WTC11 (cell line): Measurements from ENCODE around the gene PCIF1. TPM values are rescaled to one million over a fixed set of nuclear protein-coding genes. Genes with fewer than 3 reads are reported as not detected.

Experiments used
- ATAC-seq: fragments of 200-7000 bp; cut with Tn5 transposase; 2 replicates; pipeline ENCODE4 v1.10.0; 2021; ENCODE audit warnings: mild to moderate bottlenecking, moderate library complexity
- Bru-seq: library from RNA; stranded (reverse); fragments of 400-500 nt; gene quantifications from one replicate; lab custom pipeline; 2021; lab: Mats Ljungman, UMichigan
- CTCF ChIA-PET: fragments of 300-600 bp; sonication (Branson Sonifier 250); formaldehyde crosslinking; loops from one replicate; lab custom pipeline; 2021; ENCODE audit warnings: antibody characterized with exemption; lab: Charles Lee
- POLR2A ChIA-PET: fragments of 350-600 bp; sonication (Branson Sonifier 250); formaldehyde crosslinking; loops from one replicate; lab custom pipeline; 2021; ENCODE audit warnings: antibody characterized with exemption; lab: Charles Lee
- DNase-seq: peaks from one replicate; pipeline ENCODE4 v3.0.0; 2021; ENCODE audit warnings: low spot score
- H3K27ac Mint-ChIP-seq: 2 replicates; pipeline ENCODE4 v1.8.0; 2021; ENCODE audit warnings: mixed read lengths
- H3K27me3 Mint-ChIP-seq: 2 replicates; pipeline ENCODE4 v1.8.0; 2021; ENCODE audit warnings: low read depth, mild to moderate bottlenecking, moderate library complexity, mixed read lengths
- H3K36me3 Mint-ChIP-seq: 2 replicates; pipeline ENCODE4 v1.8.0; 2021; ENCODE audit warnings: mixed read lengths
- H3K4me1 Mint-ChIP-seq: 2 replicates; pipeline ENCODE4 v1.8.0; 2022; ENCODE audit warnings: mixed read lengths
- H3K4me3 Mint-ChIP-seq: 2 replicates; pipeline ENCODE4 v1.8.0; 2021; ENCODE audit warnings: mild to moderate bottlenecking, moderate library complexity, mixed read lengths
- H3K9me3 Mint-ChIP-seq: 2 replicates; pipeline ENCODE4 v1.8.0; 2021; ENCODE audit warnings: mixed read lengths
- ESRRA ChIP-seq: sonication (generic); formaldehyde crosslinking; IDR thresholded peaks from 2 replicates; pipeline ENCODE4 v1.8.1; 2022; ENCODE audit warnings: mild to moderate bottlenecking, missing genetic modification reagents, borderline replicate concordance
- IRF2 ChIP-seq: sonication (generic); formaldehyde crosslinking; IDR thresholded peaks from 2 replicates; pipeline ENCODE4 v1.8.0; 2022; ENCODE audit warnings: low read depth, missing genetic modification reagents, borderline replicate concordance
- MXD4 ChIP-seq: fragments of 250-450 bp; sonication (Bioruptor Pico); IDR thresholded peaks from 2 replicates; pipeline ENCODE4 v1.8.0; 2021; ENCODE audit warnings: mild to moderate bottlenecking, moderate library complexity, borderline replicate concordance
- NFATC4 ChIP-seq: fragments of 250-450 bp; sonication (Bioruptor Pico); IDR thresholded peaks from 2 replicates; pipeline ENCODE4 v1.9.0; 2021; ENCODE audit warnings: mild to moderate bottlenecking
- NFE2L1 ChIP-seq: sonication (generic); formaldehyde crosslinking; IDR thresholded peaks from 2 replicates; pipeline ENCODE4 v1.8.1; 2023; ENCODE audit warnings: missing genetic modification reagents
- NR1H2 ChIP-seq: sonication (generic); formaldehyde crosslinking; IDR thresholded peaks from 2 replicates; pipeline ENCODE4 v1.9.0; 2021; ENCODE audit warnings: mild to moderate bottlenecking, moderate library complexity, missing genetic modification reagents
- RELA ChIP-seq: sonication (generic); formaldehyde crosslinking; IDR thresholded peaks from 2 replicates; pipeline ENCODE4 v1.8.1; 2022; ENCODE audit warnings: missing genetic modification reagents, mild to moderate bottlenecking, borderline replicate concordance
- SOX15 ChIP-seq: fragments of 250-450 bp; sonication (Bioruptor Pico); IDR thresholded peaks from 2 replicates; pipeline ENCODE4 v1.9.0; 2021; ENCODE audit warnings: mild to moderate bottlenecking
- TCF7 ChIP-seq: sonication (generic); formaldehyde crosslinking; IDR thresholded peaks from 2 replicates; pipeline ENCODE4 v1.8.0; 2022; ENCODE audit warnings: mild to moderate bottlenecking, low read depth, missing genetic modification reagents, moderate library complexity
- TEAD1 ChIP-seq: sonication (generic); formaldehyde crosslinking; IDR thresholded peaks from 2 replicates; pipeline ENCODE4 v1.8.0; 2022; ENCODE audit warnings: mild to moderate bottlenecking, missing genetic modification reagents
- ZNF121 ChIP-seq: sonication (generic); formaldehyde crosslinking; IDR thresholded peaks from 2 replicates; pipeline ENCODE4 v1.8.0; 2023; ENCODE audit warnings: missing genetic modification reagents
- long read RNA-seq, 3 experiments: library from RNA in 1 of 3; library from capped mRNA in 1 of 3; library from polyadenylated mRNA in 1 of 3; unstranded in 2 of 3; stranded (forward) in 1 of 3; transcript quantifications; one replicate each; pipeline ENCODE4 v2.0.0, GENCODE V29; 2021
- total RNA-seq: library from RNA; stranded (reverse); gene quantifications from 3 replicates; pipeline ENCODE4 v1.2.3, GENCODE V29; 2021
- TF ChIP-seq, protein P1 (sequence below): fragments of 250-450 bp; sonication (Bioruptor Pico); IDR thresholded peaks from 2 replicates; pipeline ENCODE4 v1.8.0; 2021; ENCODE audit warnings: mild to moderate bottlenecking
- TF ChIP-seq, protein P2 (sequence below): sonication (generic); formaldehyde crosslinking; IDR thresholded peaks from 2 replicates; pipeline ENCODE4 v1.8.1; 2023; ENCODE audit warnings: mild to moderate bottlenecking, missing genetic modification reagents
- TF ChIP-seq, protein P3 (sequence below): fragments of 250-450 bp; sonication (Bioruptor Pico); IDR thresholded peaks from 2 replicates; pipeline ENCODE4 v1.9.0; 2021; ENCODE audit warnings: mild to moderate bottlenecking
- TF ChIP-seq, protein P4 (sequence below): sonication (generic); formaldehyde crosslinking; IDR thresholded peaks from 2 replicates; pipeline ENCODE4 v1.8.1; 2023; ENCODE audit warnings: mild to moderate bottlenecking, missing genetic modification reagents, borderline replicate concordance
- TF ChIP-seq, protein P5 (sequence below): sonication (generic); formaldehyde crosslinking; IDR thresholded peaks from 2 replicates; pipeline ENCODE4 v1.8.0; 2023; ENCODE audit warnings: missing genetic modification reagents
- TF ChIP-seq, protein P6 (sequence below): sonication (generic); formaldehyde crosslinking; IDR thresholded peaks from 2 replicates; pipeline ENCODE4 v1.8.0; 2022; ENCODE audit warnings: mild to moderate bottlenecking, missing genetic modification reagents
- TF ChIP-seq, protein P7 (sequence below): sonication (generic); formaldehyde crosslinking; IDR thresholded peaks from 2 replicates; pipeline ENCODE4 v1.8.1; 2022; ENCODE audit warnings: mild to moderate bottlenecking, moderate library complexity, missing genetic modification reagents
- TF ChIP-seq, protein P8 (sequence below): fragments of 250-450 bp; sonication (Bioruptor Pico); IDR thresholded peaks from 2 replicates; pipeline ENCODE4 v1.9.0; 2021; ENCODE audit warnings: moderate library complexity, mild to moderate bottlenecking, inconsistent platforms, borderline replicate concordance

PCIF1 gene
- total RNA-seq (37.7 to 42.2 TPM (median 39.4 TPM) in 3 replicates), Bru-seq, nascent RNA (percentile 72 among the genes with signal in this experiment)
- long read RNA-seq, experiment 1, transcript PCIF1-203 (2 exons, 627 nt) = minor isoform, 6 of 255 reads
- long read RNA-seq, experiment 1, transcript PCIF1-201 (17 exons, 2,747 nt) = major isoform, 163 of 255 reads
- long read RNA-seq, experiment 1, partial matches to known transcripts = 18 of 255 reads
- long read RNA-seq, experiment 1, other reads (novel, unspliced or antisense) = 68 of 255 reads
- long read RNA-seq, experiment 2, transcript PCIF1-201 (17 exons, 2,747 nt) = major isoform, 24 of 54 reads
- long read RNA-seq, experiment 2, partial matches to known transcripts = 15 of 54 reads
- long read RNA-seq, experiment 2, other reads (novel, unspliced or antisense) = 11 of 54 reads
- long read RNA-seq, experiment 3, transcript PCIF1-201 (17 exons, 2,747 nt) = major isoform, 12 of 18 reads
- long read RNA-seq, experiment 3, partial matches to known transcripts = 3 of 18 reads
- long read RNA-seq, experiment 3, other reads (novel, unspliced or antisense) = 2 of 18 reads

DNA sequence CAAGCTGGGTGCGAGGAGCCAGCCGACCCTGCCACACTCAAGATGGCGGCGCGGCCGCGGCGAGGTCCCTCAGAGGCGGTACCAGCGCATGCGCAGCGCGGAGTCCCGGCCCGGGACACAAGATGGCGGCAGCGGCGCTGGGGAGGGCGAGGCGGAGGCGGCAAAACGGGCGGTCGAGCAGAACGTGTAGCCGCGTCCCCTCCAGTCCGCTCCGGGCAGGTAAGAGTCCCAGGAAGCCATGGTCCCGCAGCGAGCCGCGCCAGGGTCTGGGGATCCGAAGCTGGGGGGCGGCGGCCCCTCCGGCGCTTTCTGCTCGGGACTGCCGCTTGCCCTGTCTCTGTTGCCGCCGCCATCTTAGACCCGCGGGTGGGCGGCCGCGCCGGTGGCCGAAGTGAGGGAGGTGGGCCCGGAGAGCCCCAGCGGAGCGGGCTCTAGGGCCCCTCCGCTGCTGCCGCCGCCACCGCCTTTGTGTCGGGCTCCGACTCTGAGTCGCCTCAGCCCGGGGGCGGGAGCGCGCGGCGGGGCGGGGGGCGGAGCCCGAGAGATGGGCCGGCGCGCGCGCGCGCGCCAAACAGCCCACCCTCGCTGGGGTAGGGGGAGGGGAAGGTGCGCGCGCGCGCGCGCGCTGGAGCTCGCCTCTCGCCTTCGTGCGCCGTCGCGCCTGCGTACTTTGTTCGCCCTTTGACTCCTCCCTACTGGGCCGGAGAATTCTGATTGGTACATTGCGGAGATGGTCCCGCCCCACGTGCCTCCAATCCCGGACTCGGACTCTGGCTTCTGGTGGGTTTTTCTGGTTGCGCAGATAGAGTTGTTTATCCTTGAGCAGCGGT, at the start of gene PCIF1:
TSS of gene PCIF1 (plus strand) at position 98 of the 830 bp plus-strand sequence. CDS start 4,317 bp downstream, outside the sequence.
- no peaks in the 10 kb centered on the region for H3K27me3 Mint-ChIP-seq
- peaks cover 25% of the 10 kb centered on the region for H3K36me3 Mint-ChIP-seq
- peak within 1 kb of the TSS; percentile 96 for H3K4me3 Mint-ChIP-seq
- ChIA-PET POLR2A (interaction anchor here (0.6 to 3.4 kb wide), 23 partner anchors 13 to 498 kb away, joined by 3 to 43 read pairs (median 4); partner anchors contain the start of genes CTSA, NEURL2, PLTP and SNX21), CTCF (interaction anchor here (0.6 to 5.0 kb wide), 18 partner anchors 12 to 623 kb away, joined by 3 to 48 read pairs (median 4); partner anchors contain the start of genes CTSA, NEURL2, SYS1 and ZSWIM1)
- ATAC-seq (peak; percentile 63), DNase-seq (peak; percentile 98)
- H3K4me1 Mint-ChIP-seq = peaks cover 39% of the 10 kb centered on the region
- H3K27ac Mint-ChIP-seq = peak within 1 kb of the TSS; percentile 100
- H3K9me3 Mint-ChIP-seq = no peaks in the 10 kb centered on the region
- TF ChIP-seq, protein P1, sequence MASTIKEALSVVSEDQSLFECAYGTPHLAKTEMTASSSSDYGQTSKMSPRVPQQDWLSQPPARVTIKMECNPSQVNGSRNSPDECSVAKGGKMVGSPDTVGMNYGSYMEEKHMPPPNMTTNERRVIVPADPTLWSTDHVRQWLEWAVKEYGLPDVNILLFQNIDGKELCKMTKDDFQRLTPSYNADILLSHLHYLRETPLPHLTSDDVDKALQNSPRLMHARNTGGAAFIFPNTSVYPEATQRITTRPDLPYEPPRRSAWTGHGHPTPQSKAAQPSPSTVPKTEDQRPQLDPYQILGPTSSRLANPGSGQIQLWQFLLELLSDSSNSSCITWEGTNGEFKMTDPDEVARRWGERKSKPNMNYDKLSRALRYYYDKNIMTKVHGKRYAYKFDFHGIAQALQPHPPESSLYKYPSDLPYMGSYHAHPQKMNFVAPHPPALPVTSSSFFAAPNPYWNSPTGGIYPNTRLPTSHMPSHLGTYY = peak; percentile 68
- no peak for TF ChIP-seq MXD4 (CRISPR knock-in tag)
- TF ChIP-seq NFATC4 = peak; percentile 82
- TF ChIP-seq TCF7 = 0 out of 2 replicates have a peak, but pooled peaks have one; percentile 77
- TF ChIP-seq SOX15 (CRISPR knock-in tag) = no peak
- no peak for TF ChIP-seq RELA
- TF ChIP-seq ZNF121 (CRISPR knock-in tag) = 0 out of 2 replicates have a peak, but pooled peaks have one; percentile 34
- TF ChIP-seq, protein P2, sequence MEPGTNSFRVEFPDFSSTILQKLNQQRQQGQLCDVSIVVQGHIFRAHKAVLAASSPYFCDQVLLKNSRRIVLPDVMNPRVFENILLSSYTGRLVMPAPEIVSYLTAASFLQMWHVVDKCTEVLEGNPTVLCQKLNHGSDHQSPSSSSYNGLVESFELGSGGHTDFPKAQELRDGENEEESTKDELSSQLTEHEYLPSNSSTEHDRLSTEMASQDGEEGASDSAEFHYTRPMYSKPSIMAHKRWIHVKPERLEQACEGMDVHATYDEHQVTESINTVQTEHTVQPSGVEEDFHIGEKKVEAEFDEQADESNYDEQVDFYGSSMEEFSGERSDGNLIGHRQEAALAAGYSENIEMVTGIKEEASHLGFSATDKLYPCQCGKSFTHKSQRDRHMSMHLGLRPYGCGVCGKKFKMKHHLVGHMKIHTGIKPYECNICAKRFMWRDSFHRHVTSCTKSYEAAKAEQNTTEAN = peak; percentile 85
- TF ChIP-seq, protein P3, sequence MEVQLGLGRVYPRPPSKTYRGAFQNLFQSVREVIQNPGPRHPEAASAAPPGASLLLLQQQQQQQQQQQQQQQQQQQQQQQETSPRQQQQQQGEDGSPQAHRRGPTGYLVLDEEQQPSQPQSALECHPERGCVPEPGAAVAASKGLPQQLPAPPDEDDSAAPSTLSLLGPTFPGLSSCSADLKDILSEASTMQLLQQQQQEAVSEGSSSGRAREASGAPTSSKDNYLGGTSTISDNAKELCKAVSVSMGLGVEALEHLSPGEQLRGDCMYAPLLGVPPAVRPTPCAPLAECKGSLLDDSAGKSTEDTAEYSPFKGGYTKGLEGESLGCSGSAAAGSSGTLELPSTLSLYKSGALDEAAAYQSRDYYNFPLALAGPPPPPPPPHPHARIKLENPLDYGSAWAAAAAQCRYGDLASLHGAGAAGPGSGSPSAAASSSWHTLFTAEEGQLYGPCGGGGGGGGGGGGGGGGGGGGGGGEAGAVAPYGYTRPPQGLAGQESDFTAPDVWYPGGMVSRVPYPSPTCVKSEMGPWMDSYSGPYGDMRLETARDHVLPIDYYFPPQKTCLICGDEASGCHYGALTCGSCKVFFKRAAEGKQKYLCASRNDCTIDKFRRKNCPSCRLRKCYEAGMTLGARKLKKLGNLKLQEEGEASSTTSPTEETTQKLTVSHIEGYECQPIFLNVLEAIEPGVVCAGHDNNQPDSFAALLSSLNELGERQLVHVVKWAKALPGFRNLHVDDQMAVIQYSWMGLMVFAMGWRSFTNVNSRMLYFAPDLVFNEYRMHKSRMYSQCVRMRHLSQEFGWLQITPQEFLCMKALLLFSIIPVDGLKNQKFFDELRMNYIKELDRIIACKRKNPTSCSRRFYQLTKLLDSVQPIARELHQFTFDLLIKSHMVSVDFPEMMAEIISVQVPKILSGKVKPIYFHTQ (CRISPR knock-in tag) = 0 out of 2 replicates have a peak, but pooled peaks have one; percentile 40
- TF ChIP-seq TEAD1 (CRISPR knock-in tag) = peak; percentile 92
- TF ChIP-seq, protein P4, sequence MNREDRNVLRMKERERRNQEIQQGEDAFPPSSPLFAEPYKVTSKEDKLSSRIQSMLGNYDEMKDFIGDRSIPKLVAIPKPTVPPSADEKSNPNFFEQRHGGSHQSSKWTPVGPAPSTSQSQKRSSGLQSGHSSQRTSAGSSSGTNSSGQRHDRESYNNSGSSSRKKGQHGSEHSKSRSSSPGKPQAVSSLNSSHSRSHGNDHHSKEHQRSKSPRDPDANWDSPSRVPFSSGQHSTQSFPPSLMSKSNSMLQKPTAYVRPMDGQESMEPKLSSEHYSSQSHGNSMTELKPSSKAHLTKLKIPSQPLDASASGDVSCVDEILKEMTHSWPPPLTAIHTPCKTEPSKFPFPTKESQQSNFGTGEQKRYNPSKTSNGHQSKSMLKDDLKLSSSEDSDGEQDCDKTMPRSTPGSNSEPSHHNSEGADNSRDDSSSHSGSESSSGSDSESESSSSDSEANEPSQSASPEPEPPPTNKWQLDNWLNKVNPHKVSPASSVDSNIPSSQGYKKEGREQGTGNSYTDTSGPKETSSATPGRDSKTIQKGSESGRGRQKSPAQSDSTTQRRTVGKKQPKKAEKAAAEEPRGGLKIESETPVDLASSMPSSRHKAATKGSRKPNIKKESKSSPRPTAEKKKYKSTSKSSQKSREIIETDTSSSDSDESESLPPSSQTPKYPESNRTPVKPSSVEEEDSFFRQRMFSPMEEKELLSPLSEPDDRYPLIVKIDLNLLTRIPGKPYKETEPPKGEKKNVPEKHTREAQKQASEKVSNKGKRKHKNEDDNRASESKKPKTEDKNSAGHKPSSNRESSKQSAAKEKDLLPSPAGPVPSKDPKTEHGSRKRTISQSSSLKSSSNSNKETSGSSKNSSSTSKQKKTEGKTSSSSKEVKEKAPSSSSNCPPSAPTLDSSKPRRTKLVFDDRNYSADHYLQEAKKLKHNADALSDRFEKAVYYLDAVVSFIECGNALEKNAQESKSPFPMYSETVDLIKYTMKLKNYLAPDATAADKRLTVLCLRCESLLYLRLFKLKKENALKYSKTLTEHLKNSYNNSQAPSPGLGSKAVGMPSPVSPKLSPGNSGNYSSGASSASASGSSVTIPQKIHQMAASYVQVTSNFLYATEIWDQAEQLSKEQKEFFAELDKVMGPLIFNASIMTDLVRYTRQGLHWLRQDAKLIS (CRISPR knock-in tag) = peak; percentile 21; the same call in 1 of the 2 replicates
- TF ChIP-seq NR1H2 = 0 out of 2 replicates have a peak, but pooled peaks have one; percentile 13
- no peak for TF ChIP-seq IRF2 (CRISPR knock-in tag)
- peak; percentile 80; the same call in 1 of the 2 replicates for TF ChIP-seq NFE2L1 (CRISPR knock-in tag)
- TF ChIP-seq, protein P5, sequence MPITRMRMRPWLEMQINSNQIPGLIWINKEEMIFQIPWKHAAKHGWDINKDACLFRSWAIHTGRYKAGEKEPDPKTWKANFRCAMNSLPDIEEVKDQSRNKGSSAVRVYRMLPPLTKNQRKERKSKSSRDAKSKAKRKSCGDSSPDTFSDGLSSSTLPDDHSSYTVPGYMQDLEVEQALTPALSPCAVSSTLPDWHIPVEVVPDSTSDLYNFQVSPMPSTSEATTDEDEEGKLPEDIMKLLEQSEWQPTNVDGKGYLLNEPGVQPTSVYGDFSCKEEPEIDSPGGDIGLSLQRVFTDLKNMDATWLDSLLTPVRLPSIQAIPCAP (CRISPR knock-in tag) = peak; percentile 91
- TF ChIP-seq, protein P6, sequence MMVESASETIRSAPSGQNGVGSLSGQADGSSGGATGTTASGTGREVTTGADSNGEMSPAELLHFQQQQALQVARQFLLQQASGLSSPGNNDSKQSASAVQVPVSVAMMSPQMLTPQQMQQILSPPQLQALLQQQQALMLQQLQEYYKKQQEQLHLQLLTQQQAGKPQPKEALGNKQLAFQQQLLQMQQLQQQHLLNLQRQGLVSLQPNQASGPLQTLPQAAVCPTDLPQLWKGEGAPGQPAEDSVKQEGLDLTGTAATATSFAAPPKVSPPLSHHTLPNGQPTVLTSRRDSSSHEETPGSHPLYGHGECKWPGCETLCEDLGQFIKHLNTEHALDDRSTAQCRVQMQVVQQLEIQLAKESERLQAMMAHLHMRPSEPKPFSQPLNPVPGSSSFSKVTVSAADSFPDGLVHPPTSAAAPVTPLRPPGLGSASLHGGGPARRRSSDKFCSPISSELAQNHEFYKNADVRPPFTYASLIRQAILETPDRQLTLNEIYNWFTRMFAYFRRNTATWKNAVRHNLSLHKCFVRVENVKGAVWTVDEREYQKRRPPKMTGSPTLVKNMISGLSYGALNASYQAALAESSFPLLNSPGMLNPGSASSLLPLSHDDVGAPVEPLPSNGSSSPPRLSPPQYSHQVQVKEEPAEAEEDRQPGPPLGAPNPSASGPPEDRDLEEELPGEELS (CRISPR knock-in tag) = peak; percentile 66
- TF ChIP-seq, protein P7, sequence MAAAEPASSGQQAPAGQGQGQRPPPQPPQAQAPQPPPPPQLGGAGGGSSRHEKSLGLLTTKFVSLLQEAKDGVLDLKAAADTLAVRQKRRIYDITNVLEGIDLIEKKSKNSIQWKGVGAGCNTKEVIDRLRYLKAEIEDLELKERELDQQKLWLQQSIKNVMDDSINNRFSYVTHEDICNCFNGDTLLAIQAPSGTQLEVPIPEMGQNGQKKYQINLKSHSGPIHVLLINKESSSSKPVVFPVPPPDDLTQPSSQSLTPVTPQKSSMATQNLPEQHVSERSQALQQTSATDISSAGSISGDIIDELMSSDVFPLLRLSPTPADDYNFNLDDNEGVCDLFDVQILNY (CRISPR knock-in tag) = peak; percentile 79
- TF ChIP-seq, protein P8, sequence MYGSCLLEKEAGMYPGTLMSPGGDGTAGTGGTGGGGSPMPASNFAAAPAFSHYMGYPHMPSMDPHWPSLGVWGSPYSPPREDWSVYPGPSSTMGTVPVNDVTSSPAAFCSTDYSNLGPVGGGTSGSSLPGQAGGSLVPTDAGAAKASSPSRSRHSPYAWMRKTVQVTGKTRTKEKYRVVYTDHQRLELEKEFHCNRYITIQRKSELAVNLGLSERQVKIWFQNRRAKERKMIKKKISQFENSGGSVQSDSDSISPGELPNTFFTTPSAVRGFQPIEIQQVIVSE (CRISPR knock-in tag) = no peak; the same call in 1 of the 2 replicates
- TF ChIP-seq ESRRA (CRISPR knock-in tag) = peak; percentile 85; the same call in 1 of the 2 replicates
